K562 (cell line): ENCODE data around the gene CHRM3. TPM values are rescaled to one million over a fixed set of nuclear protein-coding genes. Genes with fewer than 3 reads are reported as not detected.

Experiments
- ATAC-seq: fragments of 200-7000 bp; cut with Tn5 transposase; 3 replicates; pipeline ENCODE4 v1.9.1; 2020; ENCODE audit warnings: moderate library complexity
- BruUV-seq: library from RNA; stranded (reverse); fragments of 400-500 nt; replicated peaks from 2 replicates; lab custom pipeline; 2021; lab: Mats Ljungman, UMichigan
- CTCF ChIA-PET: fragments of 300-600 bp; formaldehyde crosslinking; extraction: SDS; loops from one replicate; lab custom pipeline; 2021; ENCODE audit warnings: low intra/inter-chr PET ratio; lab: Yijun Ruan, JAX
- POLR2A ChIA-PET: fragments of 300-600, 350-650 bp; sonication (Branson Sonifier 250); formaldehyde crosslinking; extraction: SDS; loops from one replicate; lab custom pipeline; 2021; ENCODE audit warnings: antibody characterized with exemption, inconsistent platforms; lab: Yijun Ruan, JAX
- DNase-seq, 4 experiments: peaks; one replicate each; pipeline versions ENCODE4 v3.0.0 to v3.0.0-alpha.2; 2011 to 2018; ENCODE audit warnings: low spot score in 3 of 4, mixed read lengths in 3 of 4; ENCODE audit errors: extremely low read depth in 1 of 4
- FAIRE-seq: peaks from 2 replicates; lab custom pipeline; 2011; peaks lifted over from hg19 to GRCh38; lab: Jason Lieb, UNC
- H2AFZ ChIP-seq: 2 replicates; pipeline ENCODE4 v1.6.0; 2011; ENCODE audit warnings: low read depth, low read length, control low read depth, inconsistent platforms
- H3K27ac ChIP-seq: fragments of 200-600 bp; 3 replicates; pipeline ENCODE4 v1.8.0; 2011; ENCODE audit warnings: low read depth, mild to moderate bottlenecking, control low read depth, inconsistent platforms, low read length, moderate library complexity, mixed read lengths; ENCODE audit errors: extremely low read depth
- H3K27me3 ChIP-seq, 2 experiments: fragments of 300-600 bp in 1 of 2; 2 replicates in 1 of 2; 3 replicates in 1 of 2; pipeline versions ENCODE4 v1.6.0 to v1.8.0; 2011; ENCODE audit warnings: inconsistent platforms in 2 of 2, low read length in 2 of 2, mild to moderate bottlenecking in 1 of 2, mixed read lengths in 1 of 2, moderate library complexity in 1 of 2; ENCODE audit not compliant: control insufficient read depth in 2 of 2, insufficient read depth in 2 of 2
- H3K36me3 ChIP-seq: fragments of 300-600 bp; 3 replicates; pipeline ENCODE4 v1.8.0; 2011; ENCODE audit warnings: mild to moderate bottlenecking, low read length, inconsistent platforms; ENCODE audit not compliant: control insufficient read depth, insufficient read depth
- H3K4me1 ChIP-seq, 2 experiments: fragments of 200-600 bp in 1 of 2; replicated peaks in 1 of 2; 2 replicates in 1 of 2; 3 replicates in 1 of 2; pipeline versions ENCODE4 v1.5.1 to v1.8.0; 2011; ENCODE audit warnings: inconsistent platforms in 2 of 2, low read length in 2 of 2, mild to moderate bottlenecking in 1 of 2, mixed read lengths in 1 of 2, moderate library complexity in 1 of 2; ENCODE audit not compliant: control insufficient read depth in 2 of 2, insufficient read depth in 2 of 2
- H3K4me2 ChIP-seq: 2 replicates; pipeline ENCODE4 v1.6.1; 2011; ENCODE audit warnings: low read length, control low read depth, inconsistent platforms, mixed read lengths; ENCODE audit not compliant: insufficient read depth
- H3K4me3 ChIP-seq: fragments of 200-600 bp; sonication (generic), shearing (Covaris generic); 2 replicates; pipeline ENCODE4 v1.5.1; 2016; ENCODE audit warnings: control low read depth, inconsistent platforms
- H3K79me2 ChIP-seq: fragments of 200-600 bp; 3 replicates; pipeline ENCODE4 v1.8.0; 2011; ENCODE audit warnings: low read length, inconsistent platforms; ENCODE audit not compliant: control insufficient read depth, insufficient read depth
- H3K9ac ChIP-seq, 2 experiments: 2 replicates each; pipeline versions ENCODE4 v1.6.0 to v1.6.1; 2011; ENCODE audit warnings: low read depth in 2 of 2, low read length in 2 of 2, control low read depth in 1 of 2, inconsistent platforms in 1 of 2, mild to moderate bottlenecking in 1 of 2, mixed read lengths in 1 of 2; ENCODE audit not compliant: insufficient read depth in 1 of 2
- H3K9me1 ChIP-seq: one replicate; pipeline ENCODE4 v1.6.0; 2011; ENCODE audit warnings: inconsistent platforms, mild to moderate bottlenecking, low read length, moderate library complexity; ENCODE audit not compliant: control insufficient read depth, insufficient read depth
- H3K9me3 ChIP-seq: replicated peaks from 2 replicates; pipeline ENCODE4 v1.5.1; 2011; ENCODE audit warnings: low read depth, low read length, inconsistent platforms; ENCODE audit not compliant: control insufficient read depth, insufficient read depth
- H4K20me1 ChIP-seq: replicated peaks from 2 replicates; pipeline ENCODE4 v1.6.1; 2011; ENCODE audit warnings: low read length, inconsistent platforms, mixed read lengths; ENCODE audit not compliant: control insufficient read depth, insufficient read depth
- BMI1 ChIP-seq: fragments of 150-350 bp; IDR thresholded peaks from 2 replicates; pipeline ENCODE4 v1.6.1; 2014; ENCODE audit warnings: low read length
- ILF3 ChIP-seq: fragments of 450-650 bp; IDR thresholded peaks from 2 replicates; pipeline ENCODE4 v1.6.1; 2018; ENCODE audit warnings: antibody characterized with exemption, mild to moderate bottlenecking, moderate library complexity, borderline replicate concordance
- JUND ChIP-seq, 2 experiments: IDR thresholded peaks; 2 replicates in 1 of 2; 3 replicates in 1 of 2; pipeline ENCODE4 v1.6.1; 2011; ENCODE audit warnings: borderline replicate concordance in 2 of 2, low read depth in 2 of 2, low read length in 2 of 2, improper control_type of control experiment in 1 of 2, missing biosample characterization in 1 of 2, missing genetic modification characterization in 1 of 2, missing genetic modification reagents in 1 of 2
- LARP7 ChIP-seq: fragments of 450-650 bp; IDR thresholded peaks from 2 replicates; pipeline ENCODE4 v1.6.1; 2016
- NBN ChIP-seq: fragments of 450-650 bp; IDR thresholded peaks from 2 replicates; pipeline ENCODE4 v1.6.1; 2016; ENCODE audit warnings: low read depth, mild to moderate bottlenecking
- NR2F6 ChIP-seq: fragments of 450-650 bp; formaldehyde crosslinking; IDR thresholded peaks from 2 replicates; pipeline ENCODE4 v1.4.0; 2020; ENCODE audit warnings: mild to moderate bottlenecking
- POLR2AphosphoS2 ChIP-seq: IDR thresholded peaks from 2 replicates; pipeline ENCODE4 v1.6.1; 2012; ENCODE audit warnings: low read length, improper control_type of control experiment
- RBM14 ChIP-seq: fragments of 200-400 bp; formaldehyde crosslinking; IDR thresholded peaks from 2 replicates; pipeline ENCODE4 v1.6.1; 2018; ENCODE audit warnings: low read depth, mild to moderate bottlenecking, low read length, moderate library complexity, borderline replicate concordance; ENCODE audit not compliant: insufficient read depth
- SP2 ChIP-seq: IDR thresholded peaks from 2 replicates; pipeline ENCODE4 v1.6.1; 2011; ENCODE audit warnings: mild to moderate bottlenecking, low read depth, low read length, moderate library complexity; ENCODE audit not compliant: poor library complexity, severe bottlenecking; ENCODE audit errors: extremely low read depth
- ZEB2 ChIP-seq: fragments of 450-650 bp; IDR thresholded peaks from 2 replicates; pipeline ENCODE4 v1.6.1; 2016
- ZNF143 ChIP-seq: sonication (generic); formaldehyde crosslinking; IDR thresholded peaks from 2 replicates; pipeline ENCODE4 v1.9.0; 2022; ENCODE audit warnings: mild to moderate bottlenecking, missing genetic modification reagents
- ZNF146 ChIP-seq: IDR thresholded peaks from one replicate; pipeline ENCODE4 v1.6.1; 2018; ENCODE audit warnings: missing compliant biosample characterization; ENCODE audit not compliant: unreplicated experiment
- ZNF57 ChIP-seq: fragments of 450-650 bp; formaldehyde crosslinking; IDR thresholded peaks from 2 replicates; pipeline ENCODE4 v1.4.0; 2020; ENCODE audit warnings: mild to moderate bottlenecking, moderate library complexity
- WGBS: fragments of 100-300 bp; shearing (Covaris generic); methylation state at CpG from one replicate; pipeline ENCODE4 v1.1.6; 2016; ENCODE audit warnings: low coverage, mixed read lengths; ENCODE audit not compliant: insufficient coverage; ENCODE audit errors: missing lambda C conversion rate; 5-methylcytosine and 5-hydroxymethylcytosine counted together
- in situ Hi-C: fragments of 300-500 bp; cut with MboI; formaldehyde crosslinking; loops from 4 replicates; pipeline ENCODE4 v1.15.0; 2018; ENCODE audit warnings: inconsistent platforms, mixed read lengths
- intact Hi-C: fragments of 100-400 bp; cut with micrococcal nuclease; formaldehyde crosslinking; loops from 2 replicates; pipeline ENCODE4 v1.14.2; 2022
- polyA plus RNA-seq, 8 experiments: library from polyadenylated mRNA; depleted of rRNA in 4 of 8; stranded (reverse) in 5 of 8; unstranded in 3 of 8; fragments of >200 nt; fragmentation: Nextera tagmentation in 2 of 8; fragmentation: Illumina TruSeq in 1 of 8; extraction: Ambion mirVana in 2 of 8; extraction: Trizol in 1 of 8; gene quantifications; 2 replicates each; pipeline versions ENCODE4 v1.2.1 to v1.2.3, GENCODE V29; 2011 to 2014; ENCODE audit warnings: inconsistent platforms in 1 of 8, missing spikeins in 1 of 8
- total RNA-seq, 7 experiments: library from RNA; depleted of rRNA in 6 of 7; stranded (reverse); fragments of >200 nt in 6 of 7; fragmentation: Illumina TruSeq in 2 of 7; extraction: Trizol in 2 of 7; gene quantifications; 2 replicates each; pipeline versions ENCODE4 v1.2.1 to v1.2.3, GENCODE V29; 2011 to 2021; ENCODE audit warnings: low replicate concordance in 1 of 7
- TF ChIP-seq, protein P1 (sequence below): sonication (generic); formaldehyde crosslinking; IDR thresholded peaks from 2 replicates; pipeline ENCODE4 v1.8.0; 2022; ENCODE audit warnings: mild to moderate bottlenecking, missing genetic modification reagents
- TF ChIP-seq, protein P2 (sequence below): fragments of 250-450 bp; sonication (Bioruptor Pico); IDR thresholded peaks from 2 replicates; pipeline ENCODE4 v1.8.0; 2022; ENCODE audit warnings: inconsistent platforms, mild to moderate bottlenecking, moderate library complexity, borderline replicate concordance
- TF ChIP-seq, protein P3 (sequence below): fragments of 250-450 bp; sonication (Bioruptor Pico); IDR thresholded peaks from 2 replicates; pipeline ENCODE4 v1.5.0; 2021

CHRM3 gene
- total and polyA plus RNA-seq, 9 of the 15 experiments (the other 6 are each of a cell fraction or from before 2014, with no cell fraction given) = 0.03 to 0.18 (median 0.05) TPM; not detected in 4

DNA sequence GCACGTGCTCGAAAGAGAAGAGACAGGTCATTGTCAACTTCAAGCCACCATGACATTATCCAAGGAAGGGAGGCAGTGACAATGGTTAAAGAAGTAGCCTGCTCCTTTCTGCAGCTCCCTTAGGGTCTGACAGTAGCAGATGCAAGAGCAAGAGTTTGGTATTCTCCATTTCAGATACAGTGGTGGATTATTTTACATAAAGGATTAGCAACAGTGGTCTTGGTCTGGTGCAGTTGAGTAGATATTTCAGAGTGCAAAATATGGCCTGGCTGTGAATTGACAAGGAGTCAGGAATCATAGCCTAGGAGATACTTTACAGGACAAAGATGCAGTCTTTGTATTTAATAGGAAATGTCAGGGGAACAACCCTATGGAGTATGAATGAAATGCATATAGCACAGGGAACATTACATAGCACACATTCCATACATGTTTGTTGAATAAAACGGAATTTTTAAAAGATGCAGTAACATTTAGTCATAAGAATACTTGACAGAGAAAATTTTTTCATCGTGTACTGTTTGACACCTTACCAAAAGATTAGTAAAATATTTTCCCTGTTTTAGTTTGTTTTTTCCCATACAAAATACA lies 41.8 kb downstream of the CHRM3 start (continued):
- TF ChIP-seq, protein P1, sequence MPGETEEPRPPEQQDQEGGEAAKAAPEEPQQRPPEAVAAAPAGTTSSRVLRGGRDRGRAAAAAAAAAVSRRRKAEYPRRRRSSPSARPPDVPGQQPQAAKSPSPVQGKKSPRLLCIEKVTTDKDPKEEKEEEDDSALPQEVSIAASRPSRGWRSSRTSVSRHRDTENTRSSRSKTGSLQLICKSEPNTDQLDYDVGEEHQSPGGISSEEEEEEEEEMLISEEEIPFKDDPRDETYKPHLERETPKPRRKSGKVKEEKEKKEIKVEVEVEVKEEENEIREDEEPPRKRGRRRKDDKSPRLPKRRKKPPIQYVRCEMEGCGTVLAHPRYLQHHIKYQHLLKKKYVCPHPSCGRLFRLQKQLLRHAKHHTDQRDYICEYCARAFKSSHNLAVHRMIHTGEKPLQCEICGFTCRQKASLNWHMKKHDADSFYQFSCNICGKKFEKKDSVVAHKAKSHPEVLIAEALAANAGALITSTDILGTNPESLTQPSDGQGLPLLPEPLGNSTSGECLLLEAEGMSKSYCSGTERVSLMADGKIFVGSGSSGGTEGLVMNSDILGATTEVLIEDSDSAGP (CRISPR knock-in tag) = no peak
- TF ChIP-seq RBM14 = no peak
- TF ChIP-seq LARP7 = no peak

DNA sequence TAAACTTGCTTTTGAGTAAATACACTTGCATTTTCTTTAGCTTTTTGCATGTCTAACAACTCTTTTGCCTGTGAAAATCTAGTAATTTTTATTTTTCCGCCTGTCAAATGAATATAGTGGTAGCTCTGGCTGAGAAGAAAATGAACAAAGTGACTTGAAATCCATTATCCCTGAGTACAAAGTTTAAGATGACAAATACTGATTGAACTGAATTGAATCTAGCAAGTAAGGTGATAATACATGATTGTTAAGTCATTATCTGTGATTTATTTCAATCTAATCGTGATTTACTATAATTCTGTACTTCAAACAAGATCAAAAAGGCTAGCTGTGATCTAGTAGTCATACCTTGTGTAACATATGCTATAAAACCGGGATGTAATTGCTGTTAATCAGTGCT lies 42.8 kb downstream of the CHRM3 start:
- no peak overlapping the region for H3K4me3 ChIP-seq
- H3K9ac ChIP-seq = no peak overlapping the region
- H3K4me2 ChIP-seq = no peak overlapping the region
- FAIRE-seq (peak; percentile 15), DNase-seq (no peak), ATAC-seq (no peak)
- POLR2A ChIA-PET = no interaction called here
- CTCF ChIA-PET = no interaction called here
- H3K27ac ChIP-seq = no peak overlapping the region
- 0 out of 2 replicates have a peak, but pooled peaks cover 3% of the 10 kb centered on the region for H3K9me3 ChIP-seq
- H3K79me2 ChIP-seq = no peaks in the 10 kb centered on the region
- no peaks in the 10 kb centered on the region for H3K9me1 ChIP-seq
- in situ Hi-C loops = no loop called here
- 0% methylated on average over 3 of the region's 3 CpGs for WGBS
- intact Hi-C loops = no loop called here
- no peaks in the 10 kb centered on the region for H4K20me1 ChIP-seq
- no peaks in the 10 kb centered on the region for H3K4me1 ChIP-seq
- no peak overlapping the region for H2AFZ ChIP-seq
- H3K36me3 ChIP-seq = no peaks in the 10 kb centered on the region
- no TSS peak for BruUV-seq
- no peaks in the 10 kb centered on the region for H3K27me3 ChIP-seq
- TF ChIP-seq ZNF146 (CRISPR knock-in tag) (no peak), ZEB2 (no peak), BMI1 (no peak), POLR2AphosphoS2 (no peak), ILF3 (no peak), NBN (no peak), NR2F6 (no peak), ZNF143 (CRISPR knock-in tag) (no peak), SP2 (no peak), JUND (IDR thresholded peaks at IDR 0.05; ENCODE audit: borderline replicate concordance, low read depth, low read length) (no peak), JUND (tag; IDR thresholded peaks at IDR 0.05; ENCODE audit: borderline replicate concordance, low read depth, low read length) (no peak), ZNF57 (CRISPR knock-in tag) (no peak)
- TF ChIP-seq, protein P2, sequence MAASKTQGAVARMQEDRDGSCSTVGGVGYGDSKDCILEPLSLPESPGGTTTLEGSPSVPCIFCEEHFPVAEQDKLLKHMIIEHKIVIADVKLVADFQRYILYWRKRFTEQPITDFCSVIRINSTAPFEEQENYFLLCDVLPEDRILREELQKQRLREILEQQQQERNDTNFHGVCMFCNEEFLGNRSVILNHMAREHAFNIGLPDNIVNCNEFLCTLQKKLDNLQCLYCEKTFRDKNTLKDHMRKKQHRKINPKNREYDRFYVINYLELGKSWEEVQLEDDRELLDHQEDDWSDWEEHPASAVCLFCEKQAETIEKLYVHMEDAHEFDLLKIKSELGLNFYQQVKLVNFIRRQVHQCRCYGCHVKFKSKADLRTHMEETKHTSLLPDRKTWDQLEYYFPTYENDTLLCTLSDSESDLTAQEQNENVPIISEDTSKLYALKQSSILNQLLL (CRISPR knock-in tag) = no peak
- TF ChIP-seq, protein P3, sequence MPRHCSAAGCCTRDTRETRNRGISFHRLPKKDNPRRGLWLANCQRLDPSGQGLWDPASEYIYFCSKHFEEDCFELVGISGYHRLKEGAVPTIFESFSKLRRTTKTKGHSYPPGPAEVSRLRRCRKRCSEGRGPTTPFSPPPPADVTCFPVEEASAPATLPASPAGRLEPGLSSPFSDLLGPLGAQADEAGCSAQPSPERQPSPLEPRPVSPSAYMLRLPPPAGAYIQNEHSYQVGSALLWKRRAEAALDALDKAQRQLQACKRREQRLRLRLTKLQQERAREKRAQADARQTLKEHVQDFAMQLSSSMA (CRISPR knock-in tag) = no peak
